ENCODE measurements around the gene COL6A2. TPM values are rescaled to one million over a fixed set of nuclear protein-coding genes. Genes with fewer than 3 reads are reported as not detected.
"Not testable (repeated sequence)": the region's sequence is repeated elsewhere in the genome, so short reads cannot be mapped to it uniquely, and the experiment has no call there.

Gene COL6A2
- total RNA-seq, 1 experiment from 2014 or later, result 1,198 TPM

DNA sequence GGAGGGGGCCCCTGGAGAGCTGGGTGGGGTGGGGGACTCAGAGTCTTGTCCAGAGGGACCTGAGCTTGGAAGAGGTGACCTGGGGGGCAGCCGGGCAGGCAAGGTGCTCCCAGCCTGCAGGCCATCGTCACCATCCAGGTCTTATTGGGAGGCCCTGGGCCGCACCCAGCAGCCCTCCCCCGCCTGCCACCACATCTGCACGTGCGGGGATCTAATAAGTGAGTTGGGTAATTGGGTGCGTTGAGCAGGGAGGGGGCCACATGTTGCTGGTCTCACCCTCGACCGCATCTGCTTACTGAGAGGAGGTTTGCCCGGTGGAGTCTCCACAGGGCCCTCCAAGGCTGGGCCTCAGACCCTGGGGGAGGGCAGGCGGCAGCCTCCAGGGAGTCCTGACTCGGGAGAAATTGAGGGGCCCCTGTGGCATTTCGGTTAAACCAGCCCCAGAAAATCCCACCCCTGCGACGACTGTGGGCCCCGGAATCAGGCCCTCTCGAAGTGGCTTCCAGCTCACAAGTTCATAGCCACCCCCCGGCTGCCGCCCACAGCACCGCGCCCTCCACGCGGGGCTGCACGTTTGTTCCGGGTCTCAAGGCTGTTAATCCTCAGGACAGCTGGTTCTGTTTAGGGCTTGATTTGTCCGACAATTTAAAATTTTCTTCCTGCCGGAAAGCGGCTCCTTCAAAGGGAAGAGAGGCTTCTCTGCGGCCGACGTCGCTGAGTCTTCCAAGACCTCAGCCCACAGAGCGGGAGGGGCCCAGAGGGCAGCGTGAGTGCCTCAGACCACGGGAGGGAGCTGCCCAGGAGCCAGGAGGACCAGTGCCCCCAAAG is 14.7 kb upstream of the COL6A2 start:
- H3K4me3 ChIP-seq, result no peak overlapping the region
- H3K9me3 ChIP-seq, result peaks cover 8% of the 10 kb centered on the region
- H3K36me3 ChIP-seq, result no peaks in the 10 kb centered on the region
- no peaks in the 10 kb centered on the region for H3K27me3 ChIP-seq
- DNase-seq, result no peak

GRCh38 chr21:46083791-46084561 is 13.9 kb upstream of the COL6A2 start:
- H3K4me3 ChIP-seq, result no peak overlapping the region

GRCh38 chr21:46084709-46085108 is 13.2 kb upstream of the COL6A2 start:
- Histone ChIP-seq H3K27me3 (no peaks in the 10 kb centered on the region), H3K36me3 (no peaks in the 10 kb centered on the region), H3K9me3 (peaks cover 17% of the 10 kb centered on the region), H3K4me3 (no peak overlapping the region)
- no peak for DNase-seq

More at GRCh38 chr21:46083791-46084561, 13.9 kb upstream of the COL6A2 start:
- Histone ChIP-seq H3K9me3 (peaks cover 16% of the 10 kb centered on the region), H3K36me3 (no peaks in the 10 kb centered on the region), H3K27me3 (no peaks in the 10 kb centered on the region)
- DNase-seq, result no peak

DNA sequence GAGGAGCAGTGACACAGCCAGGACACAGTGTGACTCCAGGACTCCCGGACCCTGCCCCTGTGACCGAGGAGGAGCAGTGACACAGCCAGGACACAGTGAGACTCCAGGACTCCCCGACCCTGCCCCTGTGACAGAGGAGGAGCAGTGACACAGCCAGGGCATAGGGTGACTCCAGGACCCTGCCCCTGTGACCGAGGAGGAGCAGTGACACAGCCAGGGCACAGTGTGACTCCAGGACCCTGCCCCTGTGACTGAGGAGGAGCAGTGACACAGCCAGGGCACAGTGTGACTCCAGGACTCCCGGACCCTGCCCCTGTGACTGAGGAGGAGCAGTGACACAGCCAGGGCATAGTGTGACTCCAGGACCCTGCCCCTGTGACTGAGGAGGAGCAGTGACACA is 12.7 kb upstream of the COL6A2 start:
- DNase-seq, H3K4me3 ChIP-seq, H3K27me3 ChIP-seq, H3K36me3 ChIP-seq: not testable (repeated sequence)
- H3K9me3 ChIP-seq, result peaks cover 18% of the 10 kb centered on the region

- Histone ChIP-seq H3K27me3 (no peaks in the 10 kb centered on the region), H3K4me3 (no peak overlapping the region), H3K36me3 (no peaks in the 10 kb centered on the region), H3K9me3 (peaks cover 19% of the 10 kb centered on the region)
- DNase-seq, result no peak
Measured at GRCh38 chr21:46087641-46088040, 10.3 kb upstream of the COL6A2 start.

DNA sequence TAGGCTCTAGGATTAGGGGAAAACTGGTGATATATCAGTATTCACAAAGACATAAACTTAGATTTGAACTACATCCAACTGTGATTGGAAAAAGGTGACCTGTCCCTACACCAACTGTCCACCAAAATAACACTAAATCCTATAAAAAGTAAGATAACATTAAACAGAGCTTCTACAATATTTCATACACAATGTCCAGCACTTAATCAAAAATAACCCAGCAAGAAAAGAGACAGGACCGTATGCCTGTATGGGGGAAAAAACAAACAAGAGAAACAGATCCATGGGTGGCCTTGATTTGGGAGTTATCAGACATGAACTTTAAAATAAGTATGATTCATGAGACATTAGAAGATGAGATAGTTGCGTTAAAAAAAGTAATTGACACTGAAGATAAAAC is 9.7 kb upstream of the COL6A2 start:
- Histone ChIP-seq H3K4me3 (no peak overlapping the region), H3K27me3 (no peaks in the 10 kb centered on the region), H3K9me3 (peaks cover 19% of the 10 kb centered on the region), H3K36me3 (no peaks in the 10 kb centered on the region)
- DNase-seq, result no peak

- Histone ChIP-seq H3K4me3 (no peak overlapping the region), H3K9me3 (peaks cover 19% of the 10 kb centered on the region), H3K27me3 (no peaks in the 10 kb centered on the region), H3K36me3 (no peaks in the 10 kb centered on the region)
- no peak for DNase-seq
Measured at GRCh38 chr21:46089285-46089684, 8.6 kb upstream of the COL6A2 start.

- DNase-seq, result no peak
- H3K9me3 ChIP-seq, result peaks cover 19% of the 10 kb centered on the region
- H3K36me3 ChIP-seq, result no peaks in the 10 kb centered on the region
- H3K27me3 ChIP-seq, result no peaks in the 10 kb centered on the region
- H3K4me3 ChIP-seq, result no peak overlapping the region
Measured at GRCh38 chr21:46091118-46091517, 6.8 kb upstream of the COL6A2 start.

GRCh38 chr21:46091631-46092025 is 6.3 kb upstream of the COL6A2 start:
- Histone ChIP-seq H3K36me3 (no peaks in the 10 kb centered on the region), H3K9me3 (peaks cover 19% of the 10 kb centered on the region), H3K27me3 (no peaks in the 10 kb centered on the region), H3K4me3 (no peak overlapping the region; the same call in 1 of the 2 replicates)
- no peak for DNase-seq

DNA sequence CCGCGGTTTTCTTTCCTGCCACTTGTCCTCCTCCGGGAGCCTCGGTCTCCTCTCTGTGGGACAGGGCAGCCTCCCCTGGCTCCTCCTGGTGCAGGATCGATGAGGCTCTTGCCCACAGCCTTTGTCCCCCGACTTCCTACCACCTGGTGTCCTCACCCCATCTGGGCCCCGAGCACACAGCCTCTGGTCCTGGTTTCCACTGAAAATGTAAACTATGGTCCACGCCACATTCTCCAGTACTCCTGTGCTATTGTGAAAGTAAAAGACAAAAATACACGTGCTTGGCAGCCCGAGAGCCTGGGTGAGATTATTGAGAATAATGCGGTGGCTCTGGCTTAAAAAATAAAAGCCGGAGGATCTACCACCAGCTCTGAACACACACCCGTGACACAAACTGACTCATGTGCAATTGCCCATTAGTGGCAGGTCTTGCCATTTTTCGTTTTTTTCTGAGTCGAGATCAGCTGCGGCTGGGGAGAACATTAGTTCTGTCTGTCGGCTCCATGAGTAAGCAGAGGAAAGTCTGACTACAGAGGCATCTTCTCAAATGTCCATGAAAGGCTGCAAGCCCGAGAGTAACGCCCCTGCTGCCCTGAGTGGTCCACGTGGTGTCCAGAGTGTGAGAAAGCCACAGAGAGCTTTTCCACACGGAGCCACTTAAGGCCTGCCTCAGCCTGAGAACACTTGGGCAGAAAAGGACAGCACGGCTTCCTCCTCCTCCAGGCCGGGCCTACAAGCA is 5.7 kb upstream of the COL6A2 start:
- H3K27me3 ChIP-seq, result no peaks in the 10 kb centered on the region
- H3K36me3 ChIP-seq, result no peaks in the 10 kb centered on the region
- peaks cover 19% of the 10 kb centered on the region for H3K9me3 ChIP-seq
- peak; percentile 88 for DNase-seq
- peak overlapping the region; percentile 15; the same call in 1 of the 2 replicates for H3K4me3 ChIP-seq

GRCh38 chr21:46092811-46093667 is 4.9 kb upstream of the COL6A2 start:
- H3K4me3 ChIP-seq, result no peak overlapping the region
- H3K9me3 ChIP-seq, result peaks cover 12% of the 10 kb centered on the region
- H3K27me3 ChIP-seq, result no peaks in the 10 kb centered on the region
- no peaks in the 10 kb centered on the region for H3K36me3 ChIP-seq
- peak; percentile 52 for DNase-seq

- no peak for DNase-seq
- no peak overlapping the region for H3K4me3 ChIP-seq
- H3K27me3 ChIP-seq, result no peaks in the 10 kb centered on the region
- H3K36me3 ChIP-seq, result peaks cover 1% of the 10 kb centered on the region
- H3K9me3 ChIP-seq, result peaks cover 4% of the 10 kb centered on the region
Measured at GRCh38 chr21:46093668-46094400, 4.1 kb upstream of the COL6A2 start.

DNA sequence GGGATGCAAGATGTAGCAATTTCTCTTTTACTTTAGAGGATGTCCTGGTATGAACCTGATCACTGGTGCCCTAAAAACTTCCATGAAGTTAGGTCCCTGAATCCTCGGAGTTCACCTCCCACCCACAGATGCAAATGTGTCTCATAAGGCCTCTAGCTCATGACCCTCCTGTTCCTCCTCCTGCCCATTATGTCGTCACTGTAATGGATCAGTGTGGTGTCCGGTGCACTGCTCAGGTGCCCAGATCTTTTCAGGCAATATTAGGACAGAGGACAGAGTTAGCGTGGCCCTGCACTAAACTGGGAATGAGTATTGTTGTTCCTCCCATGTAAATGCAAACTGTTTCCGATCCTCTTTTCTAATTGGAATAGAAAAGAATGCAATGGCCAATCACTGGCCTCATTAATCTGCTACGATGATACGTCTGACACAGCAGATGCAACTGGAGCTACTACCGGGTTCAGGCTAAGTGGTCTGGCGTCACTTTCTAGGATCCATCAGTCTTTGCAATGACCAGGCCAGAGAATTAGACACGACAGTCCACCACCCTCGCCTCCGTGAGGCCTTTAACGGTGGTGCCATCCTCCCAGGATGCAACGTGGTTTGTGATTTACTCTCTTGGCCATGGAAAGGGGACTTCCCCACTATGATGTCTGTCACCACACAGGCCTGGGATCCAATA is 3.4 kb upstream of the COL6A2 start:
- peaks cover 2% of the 10 kb centered on the region for H3K9me3 ChIP-seq
- peaks cover 4% of the 10 kb centered on the region for H3K36me3 ChIP-seq
- DNase-seq, result no peak
- H3K27me3 ChIP-seq, result no peaks in the 10 kb centered on the region
- H3K4me3 ChIP-seq, result no peak overlapping the region

DNA sequence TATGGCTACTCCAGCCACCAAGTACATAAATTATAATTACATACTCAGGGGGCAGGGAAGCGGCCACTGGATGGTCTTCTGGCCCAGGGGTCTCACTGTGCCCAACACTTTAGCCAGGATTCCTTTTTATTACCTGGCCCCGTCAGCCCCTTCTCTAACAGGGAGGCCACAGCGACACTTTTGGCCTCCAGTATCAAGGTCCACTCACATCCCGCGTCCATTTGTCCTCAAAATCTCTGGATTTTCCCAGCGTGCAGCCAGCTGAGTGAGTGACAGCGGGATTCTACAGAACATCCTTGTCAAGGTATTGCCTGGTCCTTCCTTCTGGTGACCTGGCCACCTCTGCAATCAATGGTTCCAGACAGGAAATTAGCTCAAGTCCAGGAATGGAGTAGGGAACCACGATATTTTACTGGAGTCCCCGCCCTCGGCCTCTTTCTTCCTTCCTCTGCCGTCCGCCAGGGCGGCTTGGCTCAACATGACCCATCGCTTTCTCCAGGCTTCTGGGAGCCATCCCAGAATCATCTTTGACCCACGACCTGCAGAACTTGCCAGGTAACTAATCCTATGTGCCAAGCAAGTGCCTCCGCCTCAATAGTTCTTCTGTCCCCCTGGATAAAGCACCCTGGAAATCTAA is 2.7 kb upstream of the COL6A2 start:
- Histone ChIP-seq H3K27me3 (no peaks in the 10 kb centered on the region), H3K36me3 (peaks cover 7% of the 10 kb centered on the region), H3K9me3 (peaks cover 2% of the 10 kb centered on the region), H3K4me3 (no peak overlapping the region)
- DNase-seq, result no peak

Measured in MG63 (cell line).